Lower leg skin (tissue), 4 donors: ENCODE data around the gene PHYHD1. TPM values are rescaled to one million over a fixed set of nuclear protein-coding genes. Genes with fewer than 3 reads are reported as not detected.

Experiments used
- DNase-seq, 2 donors: peaks; one replicate each; pipeline ENCODE4 v3.0.0-alpha.2; 2019; ENCODE audit warnings: low spot score in 2 of 2
- H3K4me3 ChIP-seq: fragments of 200-600 bp; sonication (generic); 2 replicates; pipeline ENCODE4 v1.5.1; 2017; ENCODE audit warnings: mild to moderate bottlenecking, low read depth; ENCODE audit not compliant: poor library complexity, severe bottlenecking
- CTCF ChIP-seq, 3 donors: fragments of 450-650 bp; IDR thresholded peaks; one replicate each; pipeline ENCODE4 v1.5.1; 2016; ENCODE audit warnings: antibody characterized with exemption in 3 of 3, mild to moderate bottlenecking in 3 of 3, moderate library complexity in 2 of 3
- POLR2A ChIP-seq, 2 donors: fragments of 450-650 bp; IDR thresholded peaks; one replicate each; pipeline ENCODE4 v1.6.1; 2016 to 2017; ENCODE audit warnings: antibody characterized with exemption in 2 of 2, mild to moderate bottlenecking in 1 of 2, moderate library complexity in 1 of 2
- WGBS, 2 donors: methylation state at CpG; one replicate each; pipeline ENCODE4 v1.1.5; 2018; 5-methylcytosine and 5-hydroxymethylcytosine counted together
- intact Hi-C: fragments of 100-400 bp; cut with DNase I; formaldehyde crosslinking; loops from one replicate; pipeline ENCODE4 v1.15.0; 2023; ENCODE audit warnings: low total_unique reads
- total RNA-seq, 4 donors: library from RNA; depleted of rRNA; stranded (reverse); fragments of >200 nt; gene quantifications; one replicate each; pipeline ENCODE4 v1.1.0, GENCODE V29; 2016

The PHYHD1 gene
- total RNA-seq, 4 donors from 2014 or later = 31.3 to 60.2 (median 50.6) TPM

DNA sequence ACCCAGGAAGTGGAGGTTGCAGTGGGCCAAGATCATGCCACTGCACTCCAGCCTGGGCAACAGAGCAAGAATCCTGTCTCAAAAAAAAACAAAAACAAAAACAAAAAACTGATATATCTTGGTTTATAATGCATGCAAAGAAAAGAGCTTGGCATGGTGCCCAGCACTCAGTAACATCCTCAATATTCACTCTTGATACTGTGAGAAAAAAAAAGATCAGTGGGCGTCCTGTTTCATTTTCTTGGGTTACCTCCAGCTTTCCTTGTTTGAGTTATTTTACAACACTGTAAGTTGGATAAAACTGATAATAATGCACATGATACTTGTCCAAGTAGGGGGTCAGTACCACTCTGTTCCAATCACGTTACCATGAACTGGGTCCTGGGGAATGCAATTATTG, 7.8 kb downstream of the PHYHD1 start:
- 77 to 82% methylated on average over 2 of the region's 2 CpGs for WGBS, 2 donors
- no peak for TF ChIP-seq POLR2A (IDR thresholded peaks at IDR 0.05)
- no peak for TF ChIP-seq CTCF (IDR thresholded peaks at IDR 0.05)
- no peak for DNase-seq

DNA sequence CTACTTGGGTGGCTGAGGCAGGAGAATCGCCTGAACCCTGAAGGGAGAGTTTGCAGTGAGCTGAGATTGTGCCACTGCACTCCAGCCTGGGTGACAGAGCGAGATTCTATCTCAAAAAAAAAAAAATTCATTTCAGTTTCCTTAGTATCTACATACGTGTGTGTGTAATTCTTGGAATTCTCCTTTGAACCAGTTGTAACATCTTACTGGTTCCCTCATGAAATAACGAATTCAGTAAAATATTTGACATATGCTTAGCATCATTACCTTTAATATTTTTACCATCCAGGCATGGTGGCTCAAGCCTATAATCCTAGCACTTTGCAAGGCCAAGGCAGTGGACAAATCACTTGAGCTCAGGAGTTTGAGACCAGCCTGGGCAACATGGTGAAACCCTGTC, 8.8 kb downstream of the PHYHD1 start:
- intact Hi-C loops = loop anchor here (5.0 kb wide), 1 partner anchor 67 kb away; no protein-coding TSS in a partner anchor
- DNase-seq = no peak
- 80 to 85% methylated on average over 4 of the region's 4 CpGs for WGBS, 2 donors
- H3K4me3 ChIP-seq = no peak overlapping the region
- TF ChIP-seq POLR2A (IDR thresholded peaks at IDR 0.05) = no peak
- no peak for TF ChIP-seq CTCF (IDR thresholded peaks at IDR 0.05)

More for the DNA sequence above, 7.8 kb downstream of the PHYHD1 start:
- H3K4me3 ChIP-seq = no peak overlapping the region
- intact Hi-C loops = loop anchor here (5.0 kb wide), 1 partner anchor 66 kb away; no protein-coding TSS in a partner anchor

DNA sequence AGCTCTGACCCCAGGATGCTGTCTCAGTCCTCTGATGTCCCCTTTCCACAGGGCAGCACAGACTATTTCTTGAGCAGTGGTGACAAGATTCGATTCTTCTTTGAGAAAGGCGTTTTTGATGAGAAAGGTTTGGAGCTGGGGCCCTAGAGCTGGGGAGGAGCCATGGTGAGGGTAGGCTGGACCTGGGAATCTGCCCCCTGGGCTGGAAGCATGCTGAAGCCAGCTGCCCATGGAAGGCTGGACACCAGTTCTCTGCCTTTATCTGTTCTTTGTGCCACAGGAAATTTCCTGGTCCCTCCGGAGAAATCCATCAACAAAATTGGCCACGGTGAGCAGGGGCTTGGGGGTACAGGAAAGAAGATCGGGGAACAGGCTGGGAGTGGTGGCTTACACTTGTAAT, 12.9 kb downstream of the PHYHD1 start:
- intact Hi-C loops = no loop called here
- DNase-seq = peak in 1 of 2 donors; percentile 39
- H3K4me3 ChIP-seq = no peak overlapping the region
- WGBS, 2 donors = 93 to 94% methylated on average over 5 of the region's 5 CpGs
- TF ChIP-seq POLR2A (IDR thresholded peaks at IDR 0.05) (no peak), CTCF (IDR thresholded peaks at IDR 0.05) (no peak)

GRCh38 chr9:128936171-128936865, 15.5 kb downstream of the PHYHD1 start:
- intact Hi-C loops = no loop called here
- TF ChIP-seq POLR2A (IDR thresholded peaks at IDR 0.05) = no peak
- TF ChIP-seq CTCF (IDR thresholded peaks at IDR 0.05) = no peak
- peak in 1 of 2 donors; percentile 74 for DNase-seq
- WGBS, 2 donors = 87 to 90% methylated on average over 11 of the region's 11 CpGs
- no peak overlapping the region for H3K4me3 ChIP-seq

GRCh38 chr9:128937310-128938165, 16.8 kb downstream of the PHYHD1 start:
- DNase-seq = peak in 1 of 2 donors; percentile 78
- no peak overlapping the region for H3K4me3 ChIP-seq
- no peak for TF ChIP-seq CTCF (IDR thresholded peaks at IDR 0.05)
- no peak for TF ChIP-seq POLR2A (IDR thresholded peaks at IDR 0.05)
- intact Hi-C loops = no loop called here
- 48 to 75% methylated on average over 9 of the region's 9 CpGs for WGBS, 2 donors
